Thymus (tissue), 2 donors: ENCODE results near the gene PICK1. TPM values are rescaled to one million over a fixed set of nuclear protein-coding genes. Genes with fewer than 3 reads are reported as not detected.

Experiments used
- polyA plus RNA-seq: library from polyadenylated mRNA; stranded (reverse); fragments of 200-250 nt; gene quantifications from one replicate; pipeline ENCODE4 v1.2.3, GENCODE V29; 2013
- total RNA-seq: library from RNA; stranded (reverse); fragments of 120-200 nt; gene quantifications from one replicate; pipeline ENCODE4 v1.2.4, GENCODE V29; 2013
- donor health status: healthy.

PICK1 gene
- total and polyA plus RNA-seq, 2 donors, result 11.2 to 24.1 TPM

Other genes starting within 250 kb of the PICK1 start
- gene GCAT, start 249.5 kb upstream of the PICK1 start, total RNA-seq, result 4.8 TPM
- 7.8 TPM for gene GCAT, start 249.5 kb upstream of the PICK1 start, polyA plus RNA-seq
- not detected for gene GALR3, start 234.0 kb upstream of the PICK1 start, total RNA-seq
- not detected for gene GALR3, start 234.0 kb upstream of the PICK1 start, polyA plus RNA-seq
- gene ANKRD54, start 213.1 kb upstream of the PICK1 start, total RNA-seq, result 13.5 TPM
- gene ANKRD54, start 213.1 kb upstream of the PICK1 start, polyA plus RNA-seq, result 25.5 TPM
- 698 TPM for gene EIF3L, start 208.0 kb upstream of the PICK1 start, total RNA-seq
- 302 TPM for gene EIF3L, start 208.0 kb upstream of the PICK1 start, polyA plus RNA-seq
- gene MICALL1, start 151.1 kb upstream of the PICK1 start, total RNA-seq, result 5.5 TPM
- 13.7 TPM for gene MICALL1, start 151.1 kb upstream of the PICK1 start, polyA plus RNA-seq
- 0.09 TPM for gene C22orf23, start 103.8 kb upstream of the PICK1 start, total RNA-seq
- 0.34 TPM for gene C22orf23, start 103.8 kb upstream of the PICK1 start, polyA plus RNA-seq
- gene POLR2F, start 103.7 kb upstream of the PICK1 start, total RNA-seq, result 88.0 TPM
- gene POLR2F, start 103.7 kb upstream of the PICK1 start, polyA plus RNA-seq, result 82.4 TPM
- under 0.01 TPM for gene SOX10, start 72.8 kb upstream of the PICK1 start, total RNA-seq
- 0.43 TPM for gene SOX10, start 72.8 kb upstream of the PICK1 start, polyA plus RNA-seq
- gene SLC16A8, start 26.8 kb downstream of the PICK1 start, total RNA-seq, result 1.3 TPM
- gene SLC16A8, start 26.8 kb downstream of the PICK1 start, polyA plus RNA-seq, result 1.1 TPM
- 0.33 TPM for gene BAIAP2L2, start 53.3 kb downstream of the PICK1 start, total RNA-seq
- 3.5 TPM for gene BAIAP2L2, start 53.3 kb downstream of the PICK1 start, polyA plus RNA-seq
- 25.6 TPM for gene PLA2G6, start 124.4 kb downstream of the PICK1 start, total RNA-seq
- gene PLA2G6, start 124.4 kb downstream of the PICK1 start, polyA plus RNA-seq, result 103 TPM
- 3.4 TPM for gene MAFF, start 144.6 kb downstream of the PICK1 start, total RNA-seq
- 13.0 TPM for gene MAFF, start 144.6 kb downstream of the PICK1 start, polyA plus RNA-seq
- 2.7 TPM for gene TMEM184B, start 215.6 kb downstream of the PICK1 start, total RNA-seq
- gene TMEM184B, start 215.6 kb downstream of the PICK1 start, polyA plus RNA-seq, result 11.2 TPM